ENCODE results near the gene RELA.

GRCh38 chr11:65645710-65646109 lies 17.0 kb downstream of the RELA start:
- TF ChIP-seq RFX5 (IDR thresholded peaks at IDR 0.05; ENCODE audit: low read depth, low read length) (no peak), FOS (IDR thresholded peaks at IDR 0.05; ENCODE audit: low read depth, low read length) (no peak), POLR2A (IDR thresholded peaks at IDR 0.05; ENCODE audit: low read depth, low read length) (no peak)
- TF ChIP-seq, protein P1, sequence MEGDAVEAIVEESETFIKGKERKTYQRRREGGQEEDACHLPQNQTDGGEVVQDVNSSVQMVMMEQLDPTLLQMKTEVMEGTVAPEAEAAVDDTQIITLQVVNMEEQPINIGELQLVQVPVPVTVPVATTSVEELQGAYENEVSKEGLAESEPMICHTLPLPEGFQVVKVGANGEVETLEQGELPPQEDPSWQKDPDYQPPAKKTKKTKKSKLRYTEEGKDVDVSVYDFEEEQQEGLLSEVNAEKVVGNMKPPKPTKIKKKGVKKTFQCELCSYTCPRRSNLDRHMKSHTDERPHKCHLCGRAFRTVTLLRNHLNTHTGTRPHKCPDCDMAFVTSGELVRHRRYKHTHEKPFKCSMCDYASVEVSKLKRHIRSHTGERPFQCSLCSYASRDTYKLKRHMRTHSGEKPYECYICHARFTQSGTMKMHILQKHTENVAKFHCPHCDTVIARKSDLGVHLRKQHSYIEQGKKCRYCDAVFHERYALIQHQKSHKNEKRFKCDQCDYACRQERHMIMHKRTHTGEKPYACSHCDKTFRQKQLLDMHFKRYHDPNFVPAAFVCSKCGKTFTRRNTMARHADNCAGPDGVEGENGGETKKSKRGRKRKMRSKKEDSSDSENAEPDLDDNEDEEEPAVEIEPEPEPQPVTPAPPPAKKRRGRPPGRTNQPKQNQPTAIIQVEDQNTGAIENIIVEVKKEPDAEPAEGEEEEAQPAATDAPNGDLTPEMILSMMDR (conservative IDR thresholded peaks at IDR 0.05; ENCODE audit: low read depth, low read length) = no peak
